ACC112 (cell line): ENCODE results near the gene CDC14A.

ENCODE experiments used
- H2AFZ ChIP-seq: fragments of 200-600 bp; sonication (generic); one replicate; pipeline ENCODE4 v1.6.0; 2017; ENCODE audit warnings: antibody characterized with exemption, low read length; ENCODE audit not compliant: unreplicated experiment
- H3K27ac ChIP-seq: fragments of 200-600 bp; sonication (generic); 2 replicates; pipeline ENCODE4 v1.5.1; 2014; ENCODE audit warnings: low read depth, mild to moderate bottlenecking, antibody characterized with exemption, low read length, moderate library complexity
- H3K27me3 ChIP-seq: fragments of 200-600 bp; sonication (generic); 2 replicates; pipeline ENCODE4 v1.6.1; 2014; ENCODE audit warnings: mild to moderate bottlenecking, antibody characterized with exemption, low read length, moderate library complexity, mixed read lengths; ENCODE audit not compliant: insufficient read depth
- H3K36me3 ChIP-seq: fragments of 200-600 bp; sonication (generic); 2 replicates; pipeline ENCODE4 v1.6.1; 2016; ENCODE audit warnings: mild to moderate bottlenecking, antibody characterized with exemption, low read length, moderate library complexity, mixed read lengths; ENCODE audit not compliant: insufficient read depth
- H3K4me1 ChIP-seq: fragments of 200-600 bp; sonication (generic); one replicate; pipeline ENCODE4 v1.6.1; 2016; ENCODE audit warnings: low read length, mixed read lengths; ENCODE audit not compliant: insufficient read depth, unreplicated experiment, control insufficient read depth
- H3K4me3 ChIP-seq: fragments of 200-600 bp; sonication (generic); 2 replicates; pipeline ENCODE4 v1.5.1; 2014; ENCODE audit warnings: mild to moderate bottlenecking, low read depth, low read length
- H3K79me2 ChIP-seq: fragments of 200-600 bp; sonication (generic); one replicate; pipeline ENCODE4 v1.6.0; 2016; ENCODE audit warnings: low read length; ENCODE audit not compliant: control insufficient read depth, unreplicated experiment, insufficient read depth

CDC14A gene

GRCh38 chr1:100462326-100463025 lies 110.2 kb downstream of the CDC14A start:
- no peak overlapping the region for H2AFZ ChIP-seq
- H3K4me3 ChIP-seq, result no peak overlapping the region
- no peaks in the 10 kb centered on the region for H3K27me3 ChIP-seq
- H3K4me1 ChIP-seq, result peaks cover 3% of the 10 kb centered on the region
- H3K27ac ChIP-seq, result no peak overlapping the region
- H3K36me3 ChIP-seq, result no peaks in the 10 kb centered on the region
- H3K79me2 ChIP-seq, result no peaks in the 10 kb centered on the region

GRCh38 chr1:100463791-100464424 lies 111.6 kb downstream of the CDC14A start:
- Histone ChIP-seq H3K79me2 (no peaks in the 10 kb centered on the region), H3K36me3 (no peaks in the 10 kb centered on the region), H3K4me3 (no peak overlapping the region), H2AFZ (no peak overlapping the region), H3K27ac (no peak overlapping the region), H3K4me1 (peaks cover 3% of the 10 kb centered on the region), H3K27me3 (no peaks in the 10 kb centered on the region)

- H3K27me3 ChIP-seq, result no peaks in the 10 kb centered on the region
- H2AFZ ChIP-seq, result no peak overlapping the region
- H3K4me3 ChIP-seq, result no peak overlapping the region
- no peaks in the 10 kb centered on the region for H3K79me2 ChIP-seq
- H3K4me1 ChIP-seq, result no peaks in the 10 kb centered on the region
- no peak overlapping the region for H3K27ac ChIP-seq
- H3K36me3 ChIP-seq, result no peaks in the 10 kb centered on the region
Measured at GRCh38 chr1:100469578-100469977, 117.3 kb downstream of the CDC14A start.

- Histone ChIP-seq H3K36me3 (no peaks in the 10 kb centered on the region), H2AFZ (no peak overlapping the region), H3K27me3 (no peaks in the 10 kb centered on the region), H3K79me2 (no peaks in the 10 kb centered on the region), H3K4me3 (no peak overlapping the region), H3K27ac (no peak overlapping the region), H3K4me1 (no peaks in the 10 kb centered on the region)
Measured at GRCh38 chr1:100474834-100475233, 122.5 kb downstream of the CDC14A start.

- H3K27me3 ChIP-seq, result no peaks in the 10 kb centered on the region
- H3K79me2 ChIP-seq, result no peaks in the 10 kb centered on the region
- H2AFZ ChIP-seq, result no peak overlapping the region
- H3K27ac ChIP-seq, result no peak overlapping the region
- no peak overlapping the region for H3K4me3 ChIP-seq
- no peaks in the 10 kb centered on the region for H3K4me1 ChIP-seq
- no peaks in the 10 kb centered on the region for H3K36me3 ChIP-seq
Measured at GRCh38 chr1:100476735-100477290, 124.5 kb downstream of the CDC14A start.

GRCh38 chr1:100478816-100479215 lies 126.5 kb downstream of the CDC14A start:
- no peaks in the 10 kb centered on the region for H3K79me2 ChIP-seq
- H3K36me3 ChIP-seq, result no peaks in the 10 kb centered on the region
- no peak overlapping the region for H2AFZ ChIP-seq
- H3K27me3 ChIP-seq, result no peaks in the 10 kb centered on the region
- H3K27ac ChIP-seq, result no peak overlapping the region
- H3K4me3 ChIP-seq, result no peak overlapping the region
- H3K4me1 ChIP-seq, result no peaks in the 10 kb centered on the region

- H2AFZ ChIP-seq, result no peak overlapping the region
- no peak overlapping the region for H3K27ac ChIP-seq
- no peak overlapping the region for H3K4me3 ChIP-seq
- H3K27me3 ChIP-seq, result no peaks in the 10 kb centered on the region
- no peaks in the 10 kb centered on the region for H3K4me1 ChIP-seq
- H3K36me3 ChIP-seq, result no peaks in the 10 kb centered on the region
- H3K79me2 ChIP-seq, result no peaks in the 10 kb centered on the region
Measured at GRCh38 chr1:100479620-100480338, 127.5 kb downstream of the CDC14A start.

- H2AFZ ChIP-seq, result no peak overlapping the region
- H3K4me1 ChIP-seq, result no peaks in the 10 kb centered on the region
- no peak overlapping the region for H3K4me3 ChIP-seq
- no peak overlapping the region for H3K27ac ChIP-seq
- H3K36me3 ChIP-seq, result no peaks in the 10 kb centered on the region
- H3K79me2 ChIP-seq, result no peaks in the 10 kb centered on the region
- H3K27me3 ChIP-seq, result no peaks in the 10 kb centered on the region
Measured at GRCh38 chr1:100481303-100481702, 129.0 kb downstream of the CDC14A start.

GRCh38 chr1:100482167-100482566 lies 129.9 kb downstream of the CDC14A start:
- Histone ChIP-seq H3K4me3 (no peak overlapping the region), H3K27me3 (no peaks in the 10 kb centered on the region), H3K36me3 (no peaks in the 10 kb centered on the region), H3K4me1 (no peaks in the 10 kb centered on the region), H2AFZ (no peak overlapping the region), H3K27ac (no peak overlapping the region), H3K79me2 (no peaks in the 10 kb centered on the region)

GRCh38 chr1:100482748-100483147 lies 130.4 kb downstream of the CDC14A start:
- Histone ChIP-seq H3K36me3 (no peaks in the 10 kb centered on the region), H3K4me1 (no peaks in the 10 kb centered on the region), H3K27me3 (no peaks in the 10 kb centered on the region), H3K79me2 (no peaks in the 10 kb centered on the region), H3K27ac (no peak overlapping the region), H2AFZ (no peak overlapping the region), H3K4me3 (no peak overlapping the region)
